ENCODE data around the gene TIMP4. TPM values are rescaled to one million over a fixed set of nuclear protein-coding genes. Genes with fewer than 3 reads are reported as not detected.

Gene TIMP4
- polyA plus RNA-seq, 1 donor (not counting 4 experiments of a cell fraction or from before 2014, with no cell fraction given): 0.07 TPM

DNA sequence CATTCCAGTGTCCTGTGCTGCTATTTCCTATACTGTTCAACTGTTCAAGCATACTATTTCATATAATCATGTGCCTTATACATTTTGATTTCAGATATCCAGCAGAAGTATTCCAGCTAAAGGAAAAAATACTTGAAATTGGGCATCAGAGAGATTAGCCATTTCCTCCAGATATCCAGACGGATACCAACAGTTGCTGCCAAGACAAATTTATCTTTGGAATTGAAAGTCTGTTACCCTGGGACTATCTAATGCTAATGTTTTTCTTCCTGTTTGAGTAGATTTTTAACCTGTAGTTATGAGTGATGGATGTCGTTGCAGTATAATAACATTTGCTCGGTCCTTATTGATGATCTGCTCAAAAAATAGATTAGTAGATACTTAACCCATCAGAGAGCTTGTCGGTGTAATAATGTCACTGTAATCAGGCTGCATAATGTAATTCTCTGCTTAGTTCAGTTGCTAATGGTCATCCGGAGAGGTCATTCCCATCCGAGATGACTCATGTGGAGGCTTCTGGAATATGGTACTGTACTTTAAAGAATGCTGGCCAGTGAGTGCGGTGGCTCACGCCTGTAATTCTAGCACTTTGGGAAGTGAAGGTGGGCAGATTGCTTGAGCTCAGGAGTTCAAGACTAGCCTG lies 51.5 kb downstream of the TIMP4 start:
- no peaks in the 10 kb centered on the region for H3K4me1 ChIP-seq (ENCODE audit: control insufficient read depth, extremely low read depth, insufficient read depth, low read length)
- dilution Hi-C loops (cut with MboI; ENCODE audit: extremely low pct_ligation_motif_present, low sequenced_read_pairs): no loop called here
- H4K20me1 ChIP-seq (ENCODE audit: control insufficient read depth, extremely low read depth, insufficient read depth, low read length): no peaks in the 10 kb centered on the region
- no peak for FAIRE-seq
- no peaks in the 10 kb centered on the region for H3K27me3 ChIP-seq (ENCODE audit: control insufficient read depth, extremely low read depth, insufficient read depth, low read length)
- H3K4me2 ChIP-seq (ENCODE audit: control insufficient read depth, extremely low read depth, insufficient read depth, low read depth, low read length): no peak overlapping the region
- no peaks in the 10 kb centered on the region for H3K79me2 ChIP-seq (ENCODE audit: control insufficient read depth, insufficient read depth, low read length)
- no peak overlapping the region for H3K4me3 ChIP-seq (ENCODE audit: control insufficient read depth in 2 of 3, extremely low read depth in 1 of 3, insufficient read depth in 2 of 3, low read depth in 1 of 3, low read length in 3 of 3)
- H3K27ac ChIP-seq (ENCODE audit: control insufficient read depth, insufficient read depth, low read length): no peak overlapping the region
- no peak for TF ChIP-seq EZH2 (IDR thresholded peaks at IDR 0.05; ENCODE audit: low read length)
- TF ChIP-seq, protein P1, sequence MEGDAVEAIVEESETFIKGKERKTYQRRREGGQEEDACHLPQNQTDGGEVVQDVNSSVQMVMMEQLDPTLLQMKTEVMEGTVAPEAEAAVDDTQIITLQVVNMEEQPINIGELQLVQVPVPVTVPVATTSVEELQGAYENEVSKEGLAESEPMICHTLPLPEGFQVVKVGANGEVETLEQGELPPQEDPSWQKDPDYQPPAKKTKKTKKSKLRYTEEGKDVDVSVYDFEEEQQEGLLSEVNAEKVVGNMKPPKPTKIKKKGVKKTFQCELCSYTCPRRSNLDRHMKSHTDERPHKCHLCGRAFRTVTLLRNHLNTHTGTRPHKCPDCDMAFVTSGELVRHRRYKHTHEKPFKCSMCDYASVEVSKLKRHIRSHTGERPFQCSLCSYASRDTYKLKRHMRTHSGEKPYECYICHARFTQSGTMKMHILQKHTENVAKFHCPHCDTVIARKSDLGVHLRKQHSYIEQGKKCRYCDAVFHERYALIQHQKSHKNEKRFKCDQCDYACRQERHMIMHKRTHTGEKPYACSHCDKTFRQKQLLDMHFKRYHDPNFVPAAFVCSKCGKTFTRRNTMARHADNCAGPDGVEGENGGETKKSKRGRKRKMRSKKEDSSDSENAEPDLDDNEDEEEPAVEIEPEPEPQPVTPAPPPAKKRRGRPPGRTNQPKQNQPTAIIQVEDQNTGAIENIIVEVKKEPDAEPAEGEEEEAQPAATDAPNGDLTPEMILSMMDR (optimal IDR thresholded peaks at IDR 0.05 in 1 of 3, IDR thresholded peaks at IDR 0.05 in 1 of 3, conservative IDR thresholded peaks at IDR 0.05 in 1 of 3; ENCODE audit: extremely low read depth in 1 of 3, insufficient read depth in 2 of 3, low read length in 3 of 3): no peak
- no peaks in the 10 kb centered on the region for H3K9me1 ChIP-seq (ENCODE audit: control insufficient read depth, extremely low read depth, insufficient read depth, low read length)
- DNase-seq (ENCODE audit: low read depth, low spot score): no peak
- no peak overlapping the region for H3K9ac ChIP-seq (ENCODE audit: control insufficient read depth, extremely low read depth, insufficient read depth, low read length)
- H2AFZ ChIP-seq (ENCODE audit: control insufficient read depth, low read length): no peak overlapping the region
- H3K36me3 ChIP-seq (ENCODE audit: control insufficient read depth in 2 of 2, extremely low read depth in 1 of 2, insufficient read depth in 2 of 2, low read length in 2 of 2): no peaks in the 10 kb centered on the region
- no peaks in the 10 kb centered on the region for H3K9me3 ChIP-seq (ENCODE audit: control insufficient read depth, low read depth, low read length)

Other genes with a start within 250 kb of the TIMP4 start
- 0.03 to 0.07 TPM in 2 of 3 replicates, not detected in the other for gene SYN2, start 154.5 kb downstream of the TIMP4 start, polyA plus RNA-seq
- 2.4 to 6.1 TPM (median 3.1 TPM) in 3 replicates for gene PPARG, start 130.2 kb upstream of the TIMP4 start, polyA plus RNA-seq